HEK293 (cell line): ENCODE results near the gene COG8.

Experiments used
- CTCF ChIA-PET: fragments of 350-600 bp; formaldehyde crosslinking; extraction: SDS; loops from one replicate; lab custom pipeline; 2021; ENCODE audit warnings: antibody characterized with exemption; lab: Yijun Ruan, JAX
- POLR2A ChIA-PET: fragments of 300-600 bp; formaldehyde crosslinking; extraction: SDS; loops from one replicate; lab custom pipeline; 2020; ENCODE audit warnings: antibody characterized with exemption, inconsistent platforms; lab: Yijun Ruan, JAX
- H3K27ac ChIP-seq: fragments of 200-500 bp; sonication (Bioruptor generic); 2 replicates; pipeline ENCODE4 v1.5.1; 2014; ENCODE audit warnings: low read depth, low read length, control low read depth, inconsistent platforms; ENCODE audit errors: extremely low read depth
- H3K36me3 ChIP-seq, 2 experiments: fragments of 200-500 bp in 1 of 2; sonication (Bioruptor generic) in 1 of 2; 1 replicate in 1 of 2; 2 replicates in 1 of 2; pipeline ENCODE4 v1.5.1; 2014 to 2017; ENCODE audit warnings: inconsistent platforms in 2 of 2, low read length in 2 of 2; ENCODE audit not compliant: control insufficient read depth in 2 of 2, insufficient read depth in 1 of 2
- H3K4me1 ChIP-seq: fragments of 200-500 bp; sonication (Bioruptor generic); 2 replicates; pipeline ENCODE4 v1.5.1; 2014; ENCODE audit warnings: mild to moderate bottlenecking, low read length, inconsistent platforms; ENCODE audit not compliant: control insufficient read depth, insufficient read depth
- H3K4me3 ChIP-seq: 2 replicates; pipeline ENCODE4 v1.5.1; 2011; ENCODE audit warnings: low read depth, mild to moderate bottlenecking, control low read depth, low read length, moderate library complexity
- H3K9me3 ChIP-seq: fragments of 200-500 bp; sonication (Bioruptor generic); 2 replicates; pipeline ENCODE4 v1.5.1; 2014; ENCODE audit warnings: low read depth, low read length, inconsistent platforms; ENCODE audit not compliant: control insufficient read depth, insufficient read depth
- INSM2 ChIP-seq: fragments of 450-650 bp; formaldehyde crosslinking; IDR thresholded peaks from 2 replicates; pipeline ENCODE4 v1.5.1; 2016; ENCODE audit warnings: missing biosample characterization, missing genetic modification characterization
- MYNN ChIP-seq: fragments of 450-650 bp; formaldehyde crosslinking; IDR thresholded peaks from 2 replicates; pipeline ENCODE4 v1.5.1; 2016; ENCODE audit warnings: missing biosample characterization, missing genetic modification characterization, borderline replicate concordance
- MZF1 ChIP-seq: fragments of 450-650 bp; formaldehyde crosslinking; IDR thresholded peaks from 2 replicates; pipeline ENCODE4 v1.5.1; 2017; ENCODE audit warnings: missing biosample characterization, missing genetic modification characterization, borderline replicate concordance
- OSR2 ChIP-seq: fragments of 450-650 bp; formaldehyde crosslinking; IDR thresholded peaks from 2 replicates; pipeline ENCODE4 v1.5.1; 2016; ENCODE audit warnings: missing biosample characterization, missing genetic modification characterization
- SALL2 ChIP-seq: fragments of 450-650 bp; formaldehyde crosslinking; IDR thresholded peaks from 2 replicates; pipeline ENCODE4 v1.5.0; 2017; ENCODE audit warnings: missing biosample characterization, mild to moderate bottlenecking, missing genetic modification characterization, borderline replicate concordance
- SCRT2 ChIP-seq: fragments of 450-650 bp; formaldehyde crosslinking; IDR thresholded peaks from 2 replicates; pipeline ENCODE4 v1.5.1; 2016; ENCODE audit warnings: missing biosample characterization, missing genetic modification characterization
- YY2 ChIP-seq: fragments of 450-650 bp; formaldehyde crosslinking; IDR thresholded peaks from 2 replicates; pipeline ENCODE4 v1.5.1; 2016; ENCODE audit warnings: missing biosample characterization, missing genetic modification characterization
- ZBTB21 ChIP-seq: fragments of 450-650 bp; formaldehyde crosslinking; IDR thresholded peaks from 2 replicates; pipeline ENCODE4 v1.5.1; 2017; ENCODE audit warnings: missing biosample characterization, missing genetic modification characterization
- ZFP69B ChIP-seq: fragments of 450-650 bp; formaldehyde crosslinking; IDR thresholded peaks from 2 replicates; pipeline ENCODE4 v1.5.1; 2016; ENCODE audit warnings: missing biosample characterization, missing genetic modification characterization
- ZNF10 ChIP-seq: fragments of 450-650 bp; formaldehyde crosslinking; IDR thresholded peaks from 2 replicates; pipeline ENCODE4 v1.5.1; 2017; ENCODE audit warnings: missing biosample characterization, missing genetic modification characterization
- ZNF112 ChIP-seq: fragments of 450-650 bp; formaldehyde crosslinking; IDR thresholded peaks from 2 replicates; pipeline ENCODE4 v1.5.0; 2017; ENCODE audit warnings: missing biosample characterization, missing genetic modification characterization
- ZNF157 ChIP-seq: fragments of 450-650 bp; formaldehyde crosslinking; IDR thresholded peaks from 2 replicates; pipeline ENCODE4 v1.5.1; 2016; ENCODE audit warnings: missing biosample characterization, missing genetic modification characterization
- ZNF184 ChIP-seq: fragments of 450-650 bp; IDR thresholded peaks from 2 replicates; pipeline ENCODE4 v1.5.1; 2018; ENCODE audit warnings: missing biosample characterization, mild to moderate bottlenecking, missing genetic modification characterization
- ZNF221 ChIP-seq: fragments of 450-650 bp; formaldehyde crosslinking; IDR thresholded peaks from 2 replicates; pipeline ENCODE4 v1.5.1; 2017; ENCODE audit warnings: missing biosample characterization, missing genetic modification characterization, borderline replicate concordance
- ZNF26 ChIP-seq: fragments of 450-650 bp; formaldehyde crosslinking; IDR thresholded peaks from 2 replicates; pipeline ENCODE4 v1.5.1; 2016; ENCODE audit warnings: missing biosample characterization, missing genetic modification characterization
- ZNF280C ChIP-seq: fragments of 450-650 bp; formaldehyde crosslinking; IDR thresholded peaks from 2 replicates; pipeline ENCODE4 v1.5.1; 2016; ENCODE audit warnings: missing biosample characterization, missing genetic modification characterization
- ZNF335 ChIP-seq: fragments of 450-650 bp; formaldehyde crosslinking; conservative IDR thresholded peaks from 2 replicates; pipeline ENCODE4 v1.5.1; 2016; ENCODE audit warnings: missing biosample characterization, missing genetic modification characterization
- ZNF350 ChIP-seq: fragments of 450-650 bp; formaldehyde crosslinking; IDR thresholded peaks from 2 replicates; pipeline ENCODE4 v1.5.0; 2017; ENCODE audit warnings: missing biosample characterization, mild to moderate bottlenecking, missing genetic modification characterization
- ZNF529 ChIP-seq: fragments of 450-650 bp; formaldehyde crosslinking; IDR thresholded peaks from 2 replicates; pipeline ENCODE4 v1.5.1; 2017; ENCODE audit warnings: missing genetic modification characterization, missing biosample characterization; ENCODE audit not compliant: insufficient replicate concordance
- ZNF549 ChIP-seq: fragments of 450-650 bp; IDR thresholded peaks from 2 replicates; pipeline ENCODE4 v1.5.1; 2018; ENCODE audit warnings: missing biosample characterization, missing genetic modification characterization, mild to moderate bottlenecking, inconsistent platforms, moderate library complexity
- ZNF571 ChIP-seq: fragments of 450-650 bp; formaldehyde crosslinking; IDR thresholded peaks from 2 replicates; pipeline ENCODE4 v1.5.0; 2017; ENCODE audit warnings: missing biosample characterization, missing genetic modification characterization
- ZNF645 ChIP-seq: fragments of 450-650 bp; formaldehyde crosslinking; IDR thresholded peaks from 2 replicates; pipeline ENCODE4; 2016; ENCODE audit warnings: missing biosample characterization, missing genetic modification characterization
- ZNF670 ChIP-seq: fragments of 450-650 bp; formaldehyde crosslinking; IDR thresholded peaks from 2 replicates; pipeline ENCODE4 v1.5.1; 2016; ENCODE audit warnings: missing biosample characterization, missing genetic modification characterization, low read depth
- ZNF677 ChIP-seq: fragments of 450-650 bp; IDR thresholded peaks from 2 replicates; pipeline ENCODE4 v1.5.0; 2018; ENCODE audit warnings: missing biosample characterization, mild to moderate bottlenecking, missing genetic modification characterization, moderate library complexity
- ZNF707 ChIP-seq: fragments of 450-650 bp; formaldehyde crosslinking; IDR thresholded peaks from 2 replicates; pipeline ENCODE4 v1.5.1; 2016; ENCODE audit warnings: missing biosample characterization, missing genetic modification characterization
- ZNF747 ChIP-seq: fragments of 450-650 bp; formaldehyde crosslinking; IDR thresholded peaks from 2 replicates; pipeline ENCODE4 v1.5.1; 2016; ENCODE audit warnings: missing biosample characterization, missing genetic modification characterization
- ZSCAN23 ChIP-seq: fragments of 450-650 bp; formaldehyde crosslinking; IDR thresholded peaks from 2 replicates; pipeline ENCODE4 v1.5.1; 2016; ENCODE audit warnings: missing biosample characterization, missing genetic modification characterization
- ZSCAN30 ChIP-seq: fragments of 450-650 bp; IDR thresholded peaks from 2 replicates; pipeline ENCODE4 v1.5.1; 2018; ENCODE audit warnings: missing biosample characterization, mild to moderate bottlenecking, missing genetic modification characterization, moderate library complexity

Gene COG8

GRCh38 chr16:69376393-69377059 is 37.2 kb upstream of the COG8 start (continued):
- no peak for TF ChIP-seq ZNF280C
- no peak for TF ChIP-seq ZNF529
- no peak for TF ChIP-seq ZNF747 (tag by site-specific recombination)
- no peak for TF ChIP-seq ZNF670 (tag by site-specific recombination)

GRCh38 chr16:69373019-69373418 is 33.7 kb upstream of the COG8 start:
- no peak overlapping the region for H3K4me3 ChIP-seq
- TF ChIP-seq ZNF747 (tag by site-specific recombination) (no peak), ZNF221 (tag by site-specific recombination) (no peak), MYNN (tag by site-specific recombination) (no peak), ZFP69B (tag by site-specific recombination) (no peak), OSR2 (no peak), ZNF549 (no peak), ZNF707 (tag by site-specific recombination) (no peak), ZNF157 (tag by site-specific recombination) (no peak), SALL2 (tag by site-specific recombination) (no peak), ZSCAN30 (tag by site-specific recombination) (no peak), YY2 (no peak), ZNF677 (tag by site-specific recombination) (no peak), ZNF26 (no peak), ZNF184 (tag by site-specific recombination) (no peak), ZSCAN23 (tag by site-specific recombination) (no peak), ZNF112 (tag by site-specific recombination) (no peak), SCRT2 (tag by site-specific recombination) (no peak), ZNF350 (no peak), ZNF335 (tag by site-specific recombination) (no peak)
- ChIA-PET CTCF (no interaction called here), POLR2A (no interaction called here)
- H3K27ac ChIP-seq: no peak overlapping the region
- no peaks in the 10 kb centered on the region for H3K4me1 ChIP-seq
- H3K36me3 ChIP-seq: peaks cover 38 to 77% of the 10 kb centered on the region in 2 experiments
- no peaks in the 10 kb centered on the region for H3K9me3 ChIP-seq

GRCh38 chr16:69371564-69371963 is 32.2 kb upstream of the COG8 start:
- peaks cover 32 to 83% of the 10 kb centered on the region in 2 experiments for H3K36me3 ChIP-seq
- POLR2A ChIA-PET: interaction anchor here (0.7 kb wide), 1 partner anchor 10 kb away, joined by 4 read pairs; no protein-coding TSS in a partner anchor
- no peaks in the 10 kb centered on the region for H3K9me3 ChIP-seq
- no peaks in the 10 kb centered on the region for H3K4me1 ChIP-seq
- no peak overlapping the region for H3K27ac ChIP-seq
- H3K4me3 ChIP-seq: no peak overlapping the region
- CTCF ChIA-PET: interaction anchor here (0.6 kb wide), 1 partner anchor 304 kb away, joined by 3 read pairs; no protein-coding TSS in a partner anchor
- TF ChIP-seq INSM2 (tag by site-specific recombination): no peak
- no peak for TF ChIP-seq MZF1 (tag by site-specific recombination)
- no peak for TF ChIP-seq ZNF10
- no peak for TF ChIP-seq MYNN (tag by site-specific recombination)
- no peak for TF ChIP-seq ZNF571 (tag by site-specific recombination)
- no peak for TF ChIP-seq ZBTB21
- no peak for TF ChIP-seq ZNF645 (tag by site-specific recombination)
